ENCODE results near the gene SGPP2.
A peak's percentile ranks its signal among the peaks of the same experiment; 100 is the strongest.

Gene SGPP2

GRCh38 chr2:222525811-222526210 is 101.5 kb downstream of the SGPP2 start (continued):
- no peak for TF ChIP-seq ZNF48 (tag by site-specific recombination; IDR thresholded peaks at IDR 0.05)

DNA sequence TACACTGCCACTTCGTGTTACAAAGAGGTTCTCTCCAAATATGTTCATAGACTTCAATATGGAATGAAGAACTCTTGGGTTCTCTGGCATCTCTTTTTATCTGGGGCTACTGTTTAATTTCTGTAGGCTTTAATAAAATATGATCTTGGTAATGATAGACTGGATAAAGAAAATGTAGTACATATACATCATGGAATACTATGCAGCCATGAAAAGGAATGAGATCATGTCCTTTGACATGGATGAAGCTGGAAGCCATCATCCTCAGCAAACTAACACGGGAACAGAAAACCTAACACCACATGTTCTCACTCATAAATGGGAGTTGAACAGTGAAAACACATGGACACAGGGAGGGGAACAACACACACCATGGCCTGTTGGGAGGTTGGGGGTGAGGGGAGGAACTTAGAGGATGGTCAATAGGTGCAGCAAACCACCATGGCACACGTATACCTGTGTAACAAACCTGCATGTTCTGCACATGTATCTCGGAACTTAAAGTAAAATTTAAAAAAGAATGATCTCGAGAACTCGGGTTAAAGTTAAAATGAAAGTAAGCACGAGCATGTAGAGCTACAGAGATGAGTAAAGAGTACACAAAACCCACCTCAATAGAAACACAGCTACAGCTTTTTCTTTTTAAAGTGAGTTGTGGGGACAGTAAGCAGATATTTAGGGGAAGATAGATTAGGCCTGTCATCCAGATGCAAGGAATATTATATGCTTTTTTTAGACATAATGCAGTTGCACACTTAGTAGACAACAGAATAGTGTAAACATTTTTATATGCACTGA is 102.3 kb downstream of the SGPP2 start:
- CTCF ChIA-PET, result interaction anchor here (0.9 kb wide), 1 partner anchor 502 kb away, joined by 3 read pairs; no protein-coding TSS in a partner anchor
- POLR2A ChIA-PET, result no interaction called here
- Histone ChIP-seq H3K4me3 (ENCODE audit: low read depth, low read length) (no peak overlapping the region), H3K9me3 (ENCODE audit: control insufficient read depth, insufficient read depth, low read depth, low read length) (no peaks in the 10 kb centered on the region), H3K27ac (ENCODE audit: extremely low read depth, low read depth, low read length) (no peak overlapping the region), H3K36me3 (ENCODE audit: control insufficient read depth in 2 of 2, insufficient read depth in 1 of 2, low read length in 2 of 2) (peaks cover 0 to 12% of the 10 kb centered on the region in 2 experiments; a peak in 1 of 3 replicates), H3K4me1 (ENCODE audit: control insufficient read depth, insufficient read depth, low read length) (no peaks in the 10 kb centered on the region)
- TF ChIP-seq ZNF146 (tag by site-specific recombination; IDR thresholded peaks at IDR 0.05), result peak; percentile 71
- TF ChIP-seq ZNF560 (tag by site-specific recombination; IDR thresholded peaks at IDR 0.05; ENCODE audit: borderline replicate concordance), result no peak
- no peak for TF ChIP-seq ZNF391 (tag by site-specific recombination; IDR thresholded peaks at IDR 0.05; ENCODE audit: borderline replicate concordance, low read depth)

GRCh38 chr2:222532315-222532714 is 108.0 kb downstream of the SGPP2 start:
- no peak overlapping the region for H3K4me3 ChIP-seq (ENCODE audit: low read depth, low read length)
- POLR2A ChIA-PET, result no interaction called here
- no peak overlapping the region for H3K27ac ChIP-seq (ENCODE audit: extremely low read depth, low read depth, low read length)
- H3K4me1 ChIP-seq (ENCODE audit: control insufficient read depth, insufficient read depth, low read length), result no peaks in the 10 kb centered on the region
- CTCF ChIA-PET, result no interaction called here
- H3K36me3 ChIP-seq (ENCODE audit: control insufficient read depth in 2 of 2, insufficient read depth in 1 of 2, low read length in 2 of 2), result no peaks in the 10 kb centered on the region
- no peaks in the 10 kb centered on the region for H3K9me3 ChIP-seq (ENCODE audit: control insufficient read depth, insufficient read depth, low read depth, low read length)
- TF ChIP-seq ZNF121 (tag by site-specific recombination; IDR thresholded peaks at IDR 0.05) (no peak), KLF1 (tag by site-specific recombination; IDR thresholded peaks at IDR 0.05) (peak; percentile 46; the same call in 1 of the 2 replicates)

- Histone ChIP-seq H3K4me1 (ENCODE audit: control insufficient read depth, insufficient read depth, low read length) (no peaks in the 10 kb centered on the region), H3K36me3 (ENCODE audit: control insufficient read depth in 2 of 2, insufficient read depth in 1 of 2, low read length in 2 of 2) (no peaks in the 10 kb centered on the region), H3K27ac (ENCODE audit: extremely low read depth, low read depth, low read length) (no peak overlapping the region), H3K4me3 (ENCODE audit: low read depth, low read length) (no peak overlapping the region), H3K9me3 (ENCODE audit: control insufficient read depth, insufficient read depth, low read depth, low read length) (no peaks in the 10 kb centered on the region)
- CTCF ChIA-PET, result no interaction called here
- POLR2A ChIA-PET, result no interaction called here
- no peak for TF ChIP-seq ZNF544 (tag by site-specific recombination; IDR thresholded peaks at IDR 0.05)
- TF ChIP-seq INSM2 (tag by site-specific recombination; IDR thresholded peaks at IDR 0.05), result no peak
- no peak for TF ChIP-seq ZNF10 (tag by site-specific recombination; IDR thresholded peaks at IDR 0.05)
- no peak for TF ChIP-seq ZFP41 (tag by site-specific recombination; IDR thresholded peaks at IDR 0.05; ENCODE audit: borderline replicate concordance)
- TF ChIP-seq, protein P1, sequence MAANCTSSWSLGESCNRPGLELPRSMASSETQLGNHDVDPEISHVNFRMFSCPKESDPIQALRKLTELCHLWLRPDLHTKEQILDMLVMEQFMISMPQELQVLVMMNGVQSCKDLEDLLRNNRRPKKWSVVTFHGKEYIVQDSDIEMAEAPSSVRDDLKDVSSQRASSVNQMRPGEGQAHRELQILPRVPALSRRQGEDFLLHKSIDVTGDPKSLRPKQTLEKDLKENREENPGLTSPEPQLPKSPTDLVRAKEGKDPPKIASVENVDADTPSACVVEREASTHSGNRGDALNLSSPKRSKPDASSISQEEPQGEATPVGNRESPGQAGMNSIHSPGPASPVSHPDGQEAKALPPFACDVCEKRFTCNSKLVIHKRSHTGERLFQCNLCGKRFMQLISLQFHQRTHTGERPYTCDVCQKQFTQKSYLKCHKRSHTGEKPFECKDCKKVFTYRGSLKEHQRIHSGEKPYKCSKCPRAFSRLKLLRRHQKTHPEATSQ (tag by site-specific recombination; IDR thresholded peaks at IDR 0.05), result no peak
- no peak for TF ChIP-seq ZNF211 (tag by site-specific recombination; IDR thresholded peaks at IDR 0.05; ENCODE audit: low read depth)
- no peak for TF ChIP-seq ZNF843 (tag by site-specific recombination; IDR thresholded peaks at IDR 0.05)
- no peak for TF ChIP-seq ZNF792 (tag by site-specific recombination; IDR thresholded peaks at IDR 0.05)
- no peak for TF ChIP-seq PRDM1 (tag by site-specific recombination; IDR thresholded peaks at IDR 0.05)
- TF ChIP-seq HIC1 (tag by site-specific recombination; IDR thresholded peaks at IDR 0.05), result no peak
- TF ChIP-seq PRDM10 (tag by site-specific recombination; IDR thresholded peaks at IDR 0.05), result no peak
- no peak for TF ChIP-seq ZNF112 (tag by site-specific recombination; IDR thresholded peaks at IDR 0.05)
- TF ChIP-seq, protein P2, sequence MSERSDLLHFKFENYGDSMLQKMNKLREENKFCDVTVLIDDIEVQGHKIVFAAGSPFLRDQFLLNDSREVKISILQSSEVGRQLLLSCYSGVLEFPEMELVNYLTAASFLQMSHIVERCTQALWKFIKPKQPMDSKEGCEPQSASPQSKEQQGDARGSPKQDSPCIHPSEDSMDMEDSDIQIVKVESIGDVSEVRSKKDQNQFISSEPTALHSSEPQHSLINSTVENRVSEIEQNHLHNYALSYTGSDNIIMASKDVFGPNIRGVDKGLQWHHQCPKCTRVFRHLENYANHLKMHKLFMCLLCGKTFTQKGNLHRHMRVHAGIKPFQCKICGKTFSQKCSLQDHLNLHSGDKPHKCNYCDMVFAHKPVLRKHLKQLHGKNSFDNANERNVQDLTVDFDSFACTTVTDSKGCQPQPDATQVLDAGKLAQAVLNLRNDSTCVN (tag by site-specific recombination; optimal IDR thresholded peaks at IDR 0.05), result no peak
These were observed 111.1 kb downstream of the SGPP2 start for GRCh38 chr2:222535477-222535876.
